K562 (cell line): ENCODE results near the gene USP49. TPM values are rescaled to one million over a fixed set of nuclear protein-coding genes. Genes with fewer than 3 reads are reported as not detected.

Experiments used
- ATAC-seq: fragments of 200-7000 bp; cut with Tn5 transposase; 3 replicates; pipeline ENCODE4 v1.9.1; 2020; ENCODE audit warnings: moderate library complexity
- BruUV-seq: library from RNA; stranded (reverse); fragments of 400-500 nt; replicated peaks from 2 replicates; lab custom pipeline; 2021; lab: Mats Ljungman, UMichigan
- CTCF ChIA-PET: fragments of 300-600 bp; formaldehyde crosslinking; extraction: SDS; loops from one replicate; lab custom pipeline; 2021; ENCODE audit warnings: low intra/inter-chr PET ratio; lab: Yijun Ruan, JAX
- POLR2A ChIA-PET: fragments of 300-600, 350-650 bp; sonication (Branson Sonifier 250); formaldehyde crosslinking; extraction: SDS; loops from one replicate; lab custom pipeline; 2021; ENCODE audit warnings: antibody characterized with exemption, inconsistent platforms; lab: Yijun Ruan, JAX
- DNase-seq, 4 experiments: peaks; one replicate each; pipeline versions ENCODE4 v3.0.0 to v3.0.0-alpha.2; 2011 to 2018; ENCODE audit warnings: low spot score in 3 of 4, mixed read lengths in 3 of 4; ENCODE audit errors: extremely low read depth in 1 of 4
- FAIRE-seq: peaks from 2 replicates; lab custom pipeline; 2011; peaks lifted over from hg19 to GRCh38; lab: Jason Lieb, UNC
- H2AFZ ChIP-seq: 2 replicates; pipeline ENCODE4 v1.6.0; 2011; ENCODE audit warnings: low read depth, low read length, control low read depth, inconsistent platforms
- H3K27ac ChIP-seq: fragments of 200-600 bp; 3 replicates; pipeline ENCODE4 v1.8.0; 2011; ENCODE audit warnings: low read depth, mild to moderate bottlenecking, control low read depth, inconsistent platforms, low read length, moderate library complexity, mixed read lengths; ENCODE audit errors: extremely low read depth
- H3K27me3 ChIP-seq, 2 experiments: fragments of 300-600 bp in 1 of 2; 2 replicates in 1 of 2; 3 replicates in 1 of 2; pipeline versions ENCODE4 v1.6.0 to v1.8.0; 2011; ENCODE audit warnings: inconsistent platforms in 2 of 2, low read length in 2 of 2, mild to moderate bottlenecking in 1 of 2, mixed read lengths in 1 of 2, moderate library complexity in 1 of 2; ENCODE audit not compliant: control insufficient read depth in 2 of 2, insufficient read depth in 2 of 2
- H3K36me3 ChIP-seq: fragments of 300-600 bp; 3 replicates; pipeline ENCODE4 v1.8.0; 2011; ENCODE audit warnings: mild to moderate bottlenecking, low read length, inconsistent platforms; ENCODE audit not compliant: control insufficient read depth, insufficient read depth
- H3K4me1 ChIP-seq, 2 experiments: fragments of 200-600 bp in 1 of 2; replicated peaks in 1 of 2; 2 replicates in 1 of 2; 3 replicates in 1 of 2; pipeline versions ENCODE4 v1.5.1 to v1.8.0; 2011; ENCODE audit warnings: inconsistent platforms in 2 of 2, low read length in 2 of 2, mild to moderate bottlenecking in 1 of 2, mixed read lengths in 1 of 2, moderate library complexity in 1 of 2; ENCODE audit not compliant: control insufficient read depth in 2 of 2, insufficient read depth in 2 of 2
- H3K4me2 ChIP-seq: 2 replicates; pipeline ENCODE4 v1.6.1; 2011; ENCODE audit warnings: low read length, control low read depth, inconsistent platforms, mixed read lengths; ENCODE audit not compliant: insufficient read depth
- H3K4me3 ChIP-seq: fragments of 200-600 bp; sonication (generic), shearing (Covaris generic); 2 replicates; pipeline ENCODE4 v1.5.1; 2016; ENCODE audit warnings: control low read depth, inconsistent platforms
- H3K79me2 ChIP-seq: fragments of 200-600 bp; 3 replicates; pipeline ENCODE4 v1.8.0; 2011; ENCODE audit warnings: low read length, inconsistent platforms; ENCODE audit not compliant: control insufficient read depth, insufficient read depth
- H3K9ac ChIP-seq, 2 experiments: 2 replicates each; pipeline versions ENCODE4 v1.6.0 to v1.6.1; 2011; ENCODE audit warnings: low read depth in 2 of 2, low read length in 2 of 2, control low read depth in 1 of 2, inconsistent platforms in 1 of 2, mild to moderate bottlenecking in 1 of 2, mixed read lengths in 1 of 2; ENCODE audit not compliant: insufficient read depth in 1 of 2
- H3K9me1 ChIP-seq: one replicate; pipeline ENCODE4 v1.6.0; 2011; ENCODE audit warnings: inconsistent platforms, mild to moderate bottlenecking, low read length, moderate library complexity; ENCODE audit not compliant: control insufficient read depth, insufficient read depth
- H3K9me3 ChIP-seq: replicated peaks from 2 replicates; pipeline ENCODE4 v1.5.1; 2011; ENCODE audit warnings: low read depth, low read length, inconsistent platforms; ENCODE audit not compliant: control insufficient read depth, insufficient read depth
- H4K20me1 ChIP-seq: replicated peaks from 2 replicates; pipeline ENCODE4 v1.6.1; 2011; ENCODE audit warnings: low read length, inconsistent platforms, mixed read lengths; ENCODE audit not compliant: control insufficient read depth, insufficient read depth
- BRF1 ChIP-seq: IDR thresholded peaks from 3 replicates; pipeline ENCODE4 v1.6.1; 2011; ENCODE audit warnings: borderline replicate concordance, mild to moderate bottlenecking; ENCODE audit not compliant: insufficient read length; ENCODE audit errors: extremely low read depth
- CREB1 ChIP-seq, 2 experiments: sonication (generic) in 1 of 2; formaldehyde crosslinking in 1 of 2; IDR thresholded peaks; 2 replicates each; pipeline versions ENCODE4 v1.6.1 to v1.8.0; 2012 to 2022; ENCODE audit warnings: inconsistent platforms in 1 of 2, mild to moderate bottlenecking in 1 of 2, missing genetic modification reagents in 1 of 2, moderate library complexity in 1 of 2
- CSDE1 ChIP-seq, 2 experiments: fragments of 450-650 bp; IDR thresholded peaks; 2 replicates each; pipeline ENCODE4 v1.6.1; 2016; ENCODE audit warnings: mild to moderate bottlenecking in 1 of 2
- EZH2 ChIP-seq: IDR thresholded peaks from 2 replicates; pipeline ENCODE4 v1.6.1; 2012; ENCODE audit warnings: low read depth, mild to moderate bottlenecking, inconsistent platforms, low read length, borderline replicate concordance
- FOSL1 ChIP-seq: fragments of 200-800 bp; sonication (Bioruptor generic); conservative IDR thresholded peaks from 2 replicates; pipeline ENCODE4 v1.6.1; 2016; ENCODE audit warnings: missing genetic modification characterization, missing compliant biosample characterization
- GTF3C2 ChIP-seq: IDR thresholded peaks from 3 replicates; pipeline ENCODE4 v1.6.1; 2011; ENCODE audit warnings: borderline replicate concordance, mild to moderate bottlenecking, moderate library complexity; ENCODE audit not compliant: insufficient read length; ENCODE audit errors: extremely low read depth
- HLTF ChIP-seq: fragments of 450-650 bp; IDR thresholded peaks from 2 replicates; pipeline ENCODE4 v1.6.1; 2016
- POLR2H ChIP-seq: IDR thresholded peaks from 2 replicates; pipeline ENCODE4 v1.6.1; 2016; ENCODE audit warnings: missing genetic modification characterization, low read depth, mild to moderate bottlenecking, control low read depth, missing compliant biosample characterization, moderate library complexity
- PRPF4 ChIP-seq: fragments of 200-400 bp; formaldehyde crosslinking; IDR thresholded peaks from one replicate; pipeline ENCODE4 v1.6.1; 2017; ENCODE audit warnings: low read length, low read depth, mild to moderate bottlenecking; ENCODE audit not compliant: insufficient read depth, poor library complexity, severe bottlenecking
- SIRT6 ChIP-seq: IDR thresholded peaks from one replicate; pipeline ENCODE4 v1.6.1; 2012; ENCODE audit warnings: low read depth, mild to moderate bottlenecking, control low read depth, inconsistent platforms, low read length, moderate library complexity
- WGBS: fragments of 100-300 bp; shearing (Covaris generic); methylation state at CpG from one replicate; pipeline ENCODE4 v1.1.6; 2016; ENCODE audit warnings: low coverage, mixed read lengths; ENCODE audit not compliant: insufficient coverage; ENCODE audit errors: missing lambda C conversion rate; 5-methylcytosine and 5-hydroxymethylcytosine counted together
- in situ Hi-C: fragments of 300-500 bp; cut with MboI; formaldehyde crosslinking; loops from 4 replicates; pipeline ENCODE4 v1.15.0; 2018; ENCODE audit warnings: inconsistent platforms, mixed read lengths
- intact Hi-C: fragments of 100-400 bp; cut with micrococcal nuclease; formaldehyde crosslinking; loops from 2 replicates; pipeline ENCODE4 v1.14.2; 2022
- polyA plus RNA-seq, 8 experiments: library from polyadenylated mRNA; depleted of rRNA in 4 of 8; stranded (reverse) in 5 of 8; unstranded in 3 of 8; fragments of >200 nt; fragmentation: Nextera tagmentation in 2 of 8; fragmentation: Illumina TruSeq in 1 of 8; extraction: Ambion mirVana in 2 of 8; extraction: Trizol in 1 of 8; gene quantifications; 2 replicates each; pipeline versions ENCODE4 v1.2.1 to v1.2.3, GENCODE V29; 2011 to 2014; ENCODE audit warnings: inconsistent platforms in 1 of 8, missing spikeins in 1 of 8
- total RNA-seq, 7 experiments: library from RNA; depleted of rRNA in 6 of 7; stranded (reverse); fragments of >200 nt in 6 of 7; fragmentation: Illumina TruSeq in 2 of 7; extraction: Trizol in 2 of 7; gene quantifications; 2 replicates each; pipeline versions ENCODE4 v1.2.1 to v1.2.3, GENCODE V29; 2011 to 2021; ENCODE audit warnings: low replicate concordance in 1 of 7
- TF ChIP-seq, protein P1 (sequence below), 2 experiments: fragments of 150-350 bp in 1 of 2; IDR thresholded peaks; 2 replicates each; pipeline ENCODE4 v1.6.1; 2012 to 2016; ENCODE audit warnings: low read depth in 2 of 2, low read length in 2 of 2, mild to moderate bottlenecking in 1 of 2, moderate library complexity in 1 of 2
- TF ChIP-seq, protein P2 (sequence below): sonication (generic); formaldehyde crosslinking; IDR thresholded peaks from 2 replicates; pipeline ENCODE4 v1.4.0; 2020; ENCODE audit warnings: mild to moderate bottlenecking, missing genetic modification reagents

USP49 gene
- total and polyA plus RNA-seq, 9 of the 15 experiments (the other 6 are each of a cell fraction or from before 2014, with no cell fraction given), result 1.0 to 9.9 (median 6.5) TPM

DNA sequence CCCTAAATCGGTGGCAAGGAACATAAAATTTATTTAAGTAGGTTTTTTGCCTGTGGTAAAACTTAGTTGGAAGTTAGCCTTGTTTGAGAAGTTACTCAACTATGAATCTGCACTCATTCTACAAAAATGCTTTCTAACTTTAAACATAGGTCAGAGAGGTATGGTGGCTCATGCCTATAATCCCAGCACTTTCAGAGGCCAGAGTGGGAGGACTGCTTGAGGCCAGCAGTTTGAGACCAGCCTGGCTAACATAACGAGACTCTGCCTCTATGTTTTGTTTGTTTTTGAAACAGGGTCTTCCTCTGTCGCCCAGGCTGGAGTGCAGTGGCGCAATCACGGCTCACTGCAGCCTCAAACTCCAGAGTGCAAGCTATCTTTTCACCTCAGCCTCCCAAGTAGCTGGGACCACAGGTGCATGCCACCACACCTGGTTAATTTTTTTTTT, 16.2 kb downstream of the USP49 start:
- ChIA-PET POLR2A (no interaction called here), CTCF (no interaction called here)
- Histone ChIP-seq H3K4me3 (no peak overlapping the region), H3K4me2 (no peak overlapping the region), H3K9me1 (no peaks in the 10 kb centered on the region), H3K79me2 (no peaks in the 10 kb centered on the region; the same call in 2 of the 3 replicates), H3K4me1 (no peaks in the 10 kb centered on the region), H3K27ac (no peak overlapping the region), H3K36me3 (no peaks in the 10 kb centered on the region), H2AFZ (no peak overlapping the region), H3K27me3 (no peaks in the 10 kb centered on the region), H4K20me1 (no peaks in the 10 kb centered on the region), H3K9me3 (no peaks in the 10 kb centered on the region), H3K9ac (no peak overlapping the region)
- no peak for DNase-seq
- no TSS peak for BruUV-seq
- ATAC-seq, result no peak
- in situ Hi-C loops, result no loop called here
- intact Hi-C loops, result no loop called here
- FAIRE-seq, result no peak
- WGBS, result 61% methylated on average over 5 of the region's 5 CpGs
- TF ChIP-seq, protein P1, sequence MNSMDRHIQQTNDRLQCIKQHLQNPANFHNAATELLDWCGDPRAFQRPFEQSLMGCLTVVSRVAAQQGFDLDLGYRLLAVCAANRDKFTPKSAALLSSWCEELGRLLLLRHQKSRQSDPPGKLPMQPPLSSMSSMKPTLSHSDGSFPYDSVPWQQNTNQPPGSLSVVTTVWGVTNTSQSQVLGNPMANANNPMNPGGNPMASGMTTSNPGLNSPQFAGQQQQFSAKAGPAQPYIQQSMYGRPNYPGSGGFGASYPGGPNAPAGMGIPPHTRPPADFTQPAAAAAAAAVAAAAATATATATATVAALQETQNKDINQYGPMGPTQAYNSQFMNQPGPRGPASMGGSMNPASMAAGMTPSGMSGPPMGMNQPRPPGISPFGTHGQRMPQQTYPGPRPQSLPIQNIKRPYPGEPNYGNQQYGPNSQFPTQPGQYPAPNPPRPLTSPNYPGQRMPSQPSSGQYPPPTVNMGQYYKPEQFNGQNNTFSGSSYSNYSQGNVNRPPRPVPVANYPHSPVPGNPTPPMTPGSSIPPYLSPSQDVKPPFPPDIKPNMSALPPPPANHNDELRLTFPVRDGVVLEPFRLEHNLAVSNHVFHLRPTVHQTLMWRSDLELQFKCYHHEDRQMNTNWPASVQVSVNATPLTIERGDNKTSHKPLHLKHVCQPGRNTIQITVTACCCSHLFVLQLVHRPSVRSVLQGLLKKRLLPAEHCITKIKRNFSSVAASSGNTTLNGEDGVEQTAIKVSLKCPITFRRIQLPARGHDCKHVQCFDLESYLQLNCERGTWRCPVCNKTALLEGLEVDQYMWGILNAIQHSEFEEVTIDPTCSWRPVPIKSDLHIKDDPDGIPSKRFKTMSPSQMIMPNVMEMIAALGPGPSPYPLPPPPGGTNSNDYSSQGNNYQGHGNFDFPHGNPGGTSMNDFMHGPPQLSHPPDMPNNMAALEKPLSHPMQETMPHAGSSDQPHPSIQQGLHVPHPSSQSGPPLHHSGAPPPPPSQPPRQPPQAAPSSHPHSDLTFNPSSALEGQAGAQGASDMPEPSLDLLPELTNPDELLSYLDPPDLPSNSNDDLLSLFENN (IDR thresholded peaks at IDR 0.05; ENCODE audit: low read depth in 2 of 2, low read length in 2 of 2), result no peak
- TF ChIP-seq GTF3C2, result no peak
- TF ChIP-seq EZH2, result no peak
- no peak for TF ChIP-seq BRF1
- TF ChIP-seq FOSL1 (tag), result no peak
- TF ChIP-seq, protein P2, sequence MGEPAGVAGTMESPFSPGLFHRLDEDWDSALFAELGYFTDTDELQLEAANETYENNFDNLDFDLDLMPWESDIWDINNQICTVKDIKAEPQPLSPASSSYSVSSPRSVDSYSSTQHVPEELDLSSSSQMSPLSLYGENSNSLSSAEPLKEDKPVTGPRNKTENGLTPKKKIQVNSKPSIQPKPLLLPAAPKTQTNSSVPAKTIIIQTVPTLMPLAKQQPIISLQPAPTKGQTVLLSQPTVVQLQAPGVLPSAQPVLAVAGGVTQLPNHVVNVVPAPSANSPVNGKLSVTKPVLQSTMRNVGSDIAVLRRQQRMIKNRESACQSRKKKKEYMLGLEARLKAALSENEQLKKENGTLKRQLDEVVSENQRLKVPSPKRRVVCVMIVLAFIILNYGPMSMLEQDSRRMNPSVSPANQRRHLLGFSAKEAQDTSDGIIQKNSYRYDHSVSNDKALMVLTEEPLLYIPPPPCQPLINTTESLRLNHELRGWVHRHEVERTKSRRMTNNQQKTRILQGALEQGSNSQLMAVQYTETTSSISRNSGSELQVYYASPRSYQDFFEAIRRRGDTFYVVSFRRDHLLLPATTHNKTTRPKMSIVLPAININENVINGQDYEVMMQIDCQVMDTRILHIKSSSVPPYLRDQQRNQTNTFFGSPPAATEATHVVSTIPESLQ (CRISPR knock-in tag), result no peak
- no peak for TF ChIP-seq SIRT6
- TF ChIP-seq PRPF4, result no peak
- TF ChIP-seq CREB1 (IDR thresholded peaks at IDR 0.05), result no peak
- TF ChIP-seq CREB1 (CRISPR knock-in tag; IDR thresholded peaks at IDR 0.05), result no peak
- no peak for TF ChIP-seq POLR2H (tag)
- no peak for TF ChIP-seq CSDE1 (IDR thresholded peaks at IDR 0.05)
- no peak for TF ChIP-seq HLTF
